HCT116 (cell line): Measurements from ENCODE around the gene MTUS2. TPM values are rescaled to one million over a fixed set of nuclear protein-coding genes. Genes with fewer than 3 reads are reported as not detected.

ENCODE experiments used
- ATAC-seq: fragments of 200-7000 bp; cut with Tn5 transposase; 2 replicates; pipeline ENCODE4 v1.9.1; 2020; ENCODE audit warnings: mild to moderate bottlenecking, moderate library complexity
- BruUV-seq: library from RNA; stranded (reverse); fragments of 400-500 nt; replicated peaks from 2 replicates; lab custom pipeline; 2021; lab: Mats Ljungman, UMichigan
- CTCF ChIA-PET: fragments of 300-600 bp; sonication (Branson Sonifier 250); formaldehyde crosslinking; loops from one replicate; lab custom pipeline; 2021; ENCODE audit warnings: antibody characterized with exemption; lab: Charles Lee
- POLR2A ChIA-PET: fragments of 300-600, 350-600 bp; sonication (Branson Sonifier 250); formaldehyde crosslinking; loops from one replicate; lab custom pipeline; 2021; ENCODE audit warnings: antibody characterized with exemption; lab: Charles Lee
- RAD21 ChIA-PET, 2 experiments: fragments of 300-600 bp; sonication (Branson Sonifier 250); formaldehyde crosslinking; loops; one replicate each; lab custom pipeline; 2023; ENCODE audit warnings: low total read pairs in 2 of 2; ENCODE audit not compliant: uncharacterized antibody in 2 of 2, unreplicated experiment in 2 of 2, low non-redundant PET in 1 of 2; lab: Charles Lee
- DNase-seq: peaks from one replicate; pipeline ENCODE4 v3.0.0-alpha.2; 2010; ENCODE audit warnings: low read depth, low spot score
- H2AFZ ChIP-seq: fragments of 200-600 bp; shearing (Covaris generic), sonication (generic); 2 replicates; pipeline ENCODE4 v1.6.1; 2017; ENCODE audit warnings: low read depth, mixed run types, mixed read lengths, antibody characterized with exemption, low read length; ENCODE audit not compliant: poor library complexity, severe bottlenecking
- H3K27ac ChIP-seq: 2 replicates; pipeline ENCODE4 v1.5.1; 2012; ENCODE audit warnings: low read depth, low read length
- H3K27me3 ChIP-seq: fragments of 200-600 bp; sonication (generic); 2 replicates; pipeline ENCODE4 v1.6.1; 2016; ENCODE audit warnings: mixed run types, low read length, mixed read lengths; ENCODE audit not compliant: insufficient read depth
- H3K36me3 ChIP-seq, 2 experiments: fragments of 200-500 bp in 1 of 2; fragments of 200-600 bp in 1 of 2; sonication (Bioruptor generic) in 1 of 2; sonication (generic) in 1 of 2; 2 replicates each; pipeline versions ENCODE4 v1.5.1 to v1.6.1; 2014 to 2016; ENCODE audit warnings: low read length in 2 of 2, inconsistent platforms in 1 of 2, mixed read lengths in 1 of 2, mixed run types in 1 of 2; ENCODE audit not compliant: insufficient read depth in 2 of 2, control insufficient read depth in 1 of 2
- H3K4me1 ChIP-seq, 2 experiments: fragments of 200-600 bp in 1 of 2; sonication (generic) in 1 of 2; 2 replicates each; pipeline versions ENCODE4 v1.5.1 to v1.6.1; 2012 to 2017; ENCODE audit warnings: low read length in 2 of 2, inconsistent platforms in 1 of 2, mild to moderate bottlenecking in 1 of 2, mixed read lengths in 1 of 2, mixed run types in 1 of 2, moderate library complexity in 1 of 2; ENCODE audit not compliant: insufficient read depth in 2 of 2, control insufficient read depth in 1 of 2
- H3K4me2 ChIP-seq: fragments of 200-600 bp; sonication (generic); 2 replicates; pipeline ENCODE4 v1.6.1; 2017; ENCODE audit warnings: mixed run types, low read length, mixed read lengths
- H3K4me3 ChIP-seq, 2 experiments: fragments of 200-600 bp in 1 of 2; sonication (generic) in 1 of 2; replicated peaks in 1 of 2; 2 replicates each; pipeline ENCODE4 v1.5.1; 2011 to 2016; ENCODE audit warnings: low read length in 2 of 2, control low read depth in 1 of 2, low read depth in 1 of 2, mild to moderate bottlenecking in 1 of 2, mixed read lengths in 1 of 2, mixed run types in 1 of 2
- H3K79me2 ChIP-seq: fragments of 200-600 bp; sonication (generic); 2 replicates; pipeline ENCODE4 v1.6.1; 2017; ENCODE audit warnings: mild to moderate bottlenecking, mixed run types, low read length, moderate library complexity, mixed read lengths; ENCODE audit not compliant: insufficient read depth
- H3K9ac ChIP-seq: fragments of 200-600 bp; sonication (generic); 2 replicates; pipeline ENCODE4 v1.6.1; 2016; ENCODE audit warnings: low read length, mixed read lengths
- H3K9me2 ChIP-seq: fragments of 200-600 bp; sonication (generic), shearing (Covaris generic); 2 replicates; pipeline ENCODE4 v1.6.1; 2017; ENCODE audit warnings: mixed run types, mild to moderate bottlenecking, moderate library complexity; ENCODE audit not compliant: insufficient read depth
- H3K9me3 ChIP-seq, 2 experiments: fragments of 200-500 bp in 1 of 2; fragments of 200-600 bp in 1 of 2; sonication (Bioruptor generic) in 1 of 2; sonication (generic) in 1 of 2; 2 replicates each; pipeline ENCODE4 v1.6.1; 2014 to 2017; ENCODE audit warnings: low read length in 2 of 2, mixed read lengths in 2 of 2, inconsistent platforms in 1 of 2, low read depth in 1 of 2, mild to moderate bottlenecking in 1 of 2, mixed run types in 1 of 2, moderate library complexity in 1 of 2; ENCODE audit not compliant: control insufficient read depth in 1 of 2, insufficient read depth in 1 of 2
- H4K20me1 ChIP-seq: fragments of 200-600 bp; sonication (generic), shearing (Covaris generic); 2 replicates; pipeline ENCODE4 v1.6.1; 2017; ENCODE audit warnings: mixed run types, mild to moderate bottlenecking, moderate library complexity; ENCODE audit not compliant: insufficient read depth
- ATF3 ChIP-seq: IDR thresholded peaks from 2 replicates; pipeline ENCODE4 v1.6.1; 2012
- CBX3 ChIP-seq: IDR thresholded peaks from 2 replicates; pipeline ENCODE4 v1.6.1; 2012; ENCODE audit warnings: low read depth
- CTCF ChIP-seq, 3 experiments: fragments of 200-600 bp in 1 of 3; sonication (generic) in 1 of 3; IDR thresholded peaks in 2 of 3; conservative IDR thresholded peaks in 1 of 3; 2 replicates each; pipeline ENCODE4 v1.5.1; 2012 to 2017; ENCODE audit warnings: low read depth in 2 of 3, low read length in 2 of 3, antibody characterized with exemption in 1 of 3, borderline replicate concordance in 1 of 3, control low read depth in 1 of 3, mild to moderate bottlenecking in 1 of 3, mixed read lengths in 1 of 3, mixed run types in 1 of 3, moderate library complexity in 1 of 3; ENCODE audit not compliant: insufficient read depth in 1 of 3
- EGR1 ChIP-seq: IDR thresholded peaks from 2 replicates; pipeline ENCODE4 v1.6.1; 2012; ENCODE audit warnings: low read depth
- FOSL1 ChIP-seq: IDR thresholded peaks from 2 replicates; pipeline ENCODE4 v1.6.1; 2012; ENCODE audit warnings: low read depth
- MAX ChIP-seq: IDR thresholded peaks from 2 replicates; pipeline ENCODE4 v1.6.1; 2012
- POLR2A ChIP-seq: IDR thresholded peaks from 2 replicates; pipeline ENCODE4 v1.7.0; 2011; ENCODE audit warnings: borderline replicate concordance; ENCODE audit not compliant: insufficient read depth, insufficient read length; ENCODE audit errors: extremely low read depth
- POLR2AphosphoS5 ChIP-seq: IDR thresholded peaks from 2 replicates; pipeline ENCODE4 v1.6.1; 2011; ENCODE audit warnings: mild to moderate bottlenecking, low read depth, low read length, moderate library complexity
- TCF7L2 ChIP-seq: IDR thresholded peaks from 2 replicates; pipeline ENCODE4 v1.7.0; 2011; ENCODE audit warnings: borderline replicate concordance, inconsistent platforms; ENCODE audit not compliant: insufficient read depth, insufficient read length; ENCODE audit errors: extremely low read depth
- YY1 ChIP-seq: IDR thresholded peaks from 2 replicates; pipeline ENCODE4 v1.6.1; 2011; ENCODE audit warnings: low read length, low read depth, moderate library complexity, mild to moderate bottlenecking; ENCODE audit not compliant: insufficient replicate concordance; ENCODE audit errors: extremely low read depth
- ZNF274 ChIP-seq: fragments of 200-500 bp; sonication (Bioruptor generic); IDR thresholded peaks from 2 replicates; pipeline ENCODE4 v1.6.1; 2014; ENCODE audit warnings: mild to moderate bottlenecking, low read depth, low read length, inconsistent platforms
- intact Hi-C: fragments of 100-400 bp; cut with micrococcal nuclease; formaldehyde crosslinking; loops from 2 replicates; pipeline ENCODE4 v1.10.0; 2022
- total RNA-seq: library from RNA; stranded (reverse); gene quantifications from one replicate; pipeline ENCODE4 v1.2.1, GENCODE V29; 2021; ENCODE audit not compliant: unreplicated experiment

MTUS2 gene
- total RNA-seq, 1 experiment from 2014 or later, result 0.02 TPM

- no TSS peak for BruUV-seq
- H3K27me3 ChIP-seq, result peaks cover 27% of the 10 kb centered on the region
These were observed 185.6 kb downstream of the MTUS2 start for GRCh38 chr13:29005763-29006120.

GRCh38 chr13:29006359-29006850, 186.3 kb downstream of the MTUS2 start:
- no TSS peak for BruUV-seq
- no peak for TF ChIP-seq FOSL1
- TF ChIP-seq POLR2AphosphoS5, result no peak
- TF ChIP-seq ATF3, result no peak
- TF ChIP-seq MAX, result no peak
- no peak for TF ChIP-seq ZNF274
- no peak for TF ChIP-seq YY1
- TF ChIP-seq POLR2A, result no peak
- no peak for TF ChIP-seq CBX3
- TF ChIP-seq CTCF (IDR thresholded peaks at IDR 0.05 in 2 of 3, conservative IDR thresholded peaks at IDR 0.05 in 1 of 3; ENCODE audit: borderline replicate concordance in 1 of 3, insufficient read depth in 1 of 3, low read depth in 2 of 3, low read length in 2 of 3), result no peak
- no peak for TF ChIP-seq EGR1
- no peak for TF ChIP-seq TCF7L2

More at GRCh38 chr13:29005763-29006120, 185.6 kb downstream of the MTUS2 start:
- Histone ChIP-seq H3K4me3 (no peak overlapping the region), H3K79me2 (no peaks in the 10 kb centered on the region), H3K4me1 (no peaks in the 10 kb centered on the region), H4K20me1 (no peaks in the 10 kb centered on the region), H3K9me2 (no peaks in the 10 kb centered on the region), H3K27ac (no peak overlapping the region), H3K4me2 (no peak overlapping the region), H3K36me3 (no peaks in the 10 kb centered on the region), H3K9ac (no peak overlapping the region), H2AFZ (no peak overlapping the region), H3K9me3 (no peaks in the 10 kb centered on the region)
- DNase-seq (no peak), ATAC-seq (no peak)
- ChIA-PET POLR2A (no interaction called here), CTCF (no interaction called here), RAD21 (no interaction called here)
- intact Hi-C loops, result no loop called here
- TF ChIP-seq YY1, result no peak
- no peak for TF ChIP-seq TCF7L2
- no peak for TF ChIP-seq CTCF (IDR thresholded peaks at IDR 0.05 in 2 of 3, conservative IDR thresholded peaks at IDR 0.05 in 1 of 3; ENCODE audit: borderline replicate concordance in 1 of 3, insufficient read depth in 1 of 3, low read depth in 2 of 3, low read length in 2 of 3)
- TF ChIP-seq, all 23 proteins: peak for 0

More at GRCh38 chr13:29006359-29006850, 186.3 kb downstream of the MTUS2 start:
- intact Hi-C loops, result no loop called here
- Histone ChIP-seq H3K4me2 (no peak overlapping the region), H3K4me1 (no peaks in the 10 kb centered on the region), H3K27ac (no peak overlapping the region), H3K79me2 (no peaks in the 10 kb centered on the region), H3K36me3 (no peaks in the 10 kb centered on the region), H4K20me1 (no peaks in the 10 kb centered on the region), H3K9me3 (no peaks in the 10 kb centered on the region), H3K9ac (no peak overlapping the region), H3K27me3 (peaks cover 28% of the 10 kb centered on the region), H2AFZ (no peak overlapping the region), H3K9me2 (no peaks in the 10 kb centered on the region), H3K4me3 (no peak overlapping the region)
- ATAC-seq (no peak), DNase-seq (no peak)
- RAD21 ChIA-PET, result no interaction called here
- CTCF ChIA-PET, result no interaction called here
- POLR2A ChIA-PET, result no interaction called here
